ENCODE measurements around the gene C2orf68.
"Not testable (repeated sequence)": the region's sequence is repeated elsewhere in the genome, so short reads cannot be mapped to it uniquely, and the experiment has no call there.

The C2orf68 gene

GRCh38 chr2:85566265-85566664 lies 45.6 kb downstream of the C2orf68 start:
- DNase-seq (ENCODE audit: extremely low spot score): no peak
- ChIA-PET POLR2A (interaction anchor here (1.4 kb wide), 1 partner anchor 28 kb away, joined by 3 read pairs; no protein-coding TSS in a partner anchor), CTCF (interaction anchor here (1.4 to 2.9 kb wide), 3 partner anchors 11 to 21 kb away, joined by 5 to 9 read pairs (median 6); partner anchors contain the start of gene VAMP8)
- no peak for TF ChIP-seq CTCF (IDR thresholded peaks at IDR 0.05; ENCODE audit: control extremely low read depth, extremely low read depth, low read depth, missing control alignments)

- ChIA-PET CTCF (interaction anchor here (6.2 kb wide), 1 partner anchor 14 kb away, joined by 55 read pairs; no protein-coding TSS in a partner anchor), POLR2A (no interaction called here)
- DNase-seq (ENCODE audit: extremely low spot score): peak; percentile 47
- TF ChIP-seq CTCF (IDR thresholded peaks at IDR 0.05; ENCODE audit: control extremely low read depth, extremely low read depth, low read depth, missing control alignments): no peak
These were observed 47.7 kb downstream of the C2orf68 start for GRCh38 chr2:85564144-85564563.

GRCh38 chr2:85561280-85562212 lies 50.3 kb downstream of the C2orf68 start, which contains the start of gene GGCX:
TSS of gene GGCX (minus strand) at chr2:85561493. CDS start at chr2:85561428, 65 bp downstream.
- DNase-seq (ENCODE audit: extremely low spot score): peak; percentile 96
- ChIA-PET CTCF (interaction anchor here (1.0 to 6.2 kb wide), 4 partner anchors 11 to 141 kb away, joined by 3 to 55 read pairs (median 4); partner anchors contain the start of gene TMEM150A), POLR2A (interaction anchor here (0.6 to 2.6 kb wide), 8 partner anchors 9 to 890 kb away, joined by 3 to 17 read pairs (median 8); partner anchors contain the start of genes MAT2A and RNF181)
- no peak for TF ChIP-seq CTCF (IDR thresholded peaks at IDR 0.05; ENCODE audit: control extremely low read depth, extremely low read depth, low read depth, missing control alignments)

- no peak for TF ChIP-seq CTCF (IDR thresholded peaks at IDR 0.05; ENCODE audit: control extremely low read depth, extremely low read depth, low read depth, missing control alignments)
- POLR2A ChIA-PET: interaction anchor here (0.6 to 2.6 kb wide), 6 partner anchors 9 to 891 kb away, joined by 3 to 17 read pairs (median 8); partner anchors contain the start of genes MAT2A and RNF181
- peak; percentile 20 for DNase-seq (ENCODE audit: extremely low spot score)
- CTCF ChIA-PET: interaction anchor here (1.0 to 6.2 kb wide), 4 partner anchors 11 to 140 kb away, joined by 3 to 55 read pairs (median 4); partner anchors contain the start of gene TMEM150A
These were observed 51.0 kb downstream of the C2orf68 start for GRCh38 chr2:85560812-85561279.

GRCh38 chr2:85560403-85560726 lies 51.5 kb downstream of the C2orf68 start:
- CTCF ChIA-PET: interaction anchor here (1.0 to 6.2 kb wide), 4 partner anchors 10 to 140 kb away, joined by 3 to 55 read pairs (median 4); partner anchors contain the start of gene TMEM150A

GRCh38 chr2:85558160-85558559 lies 53.7 kb downstream of the C2orf68 start:
- no peak for TF ChIP-seq CTCF (IDR thresholded peaks at IDR 0.05; ENCODE audit: control extremely low read depth, extremely low read depth, low read depth, missing control alignments)
- no peak for DNase-seq (ENCODE audit: extremely low spot score)
- ChIA-PET POLR2A (interaction anchor here (12.1 kb wide), 1 partner anchor 15 kb away, joined by 198 read pairs; the partner anchor contains the start of gene MAT2A), CTCF (interaction anchor here (2.1 to 14.1 kb wide), 3 partner anchors 8 to 138 kb away, joined by 12 to 180 read pairs (median 55); partner anchors contain the start of gene MAT2A)

More at GRCh38 chr2:85560403-85560726, 51.5 kb downstream of the C2orf68 start:
- POLR2A ChIA-PET: interaction anchor here (1.3 to 2.6 kb wide), 4 partner anchors 8 to 22 kb away, joined by 8 to 17 read pairs (median 10); partner anchors contain the start of gene MAT2A
- DNase-seq (ENCODE audit: extremely low spot score): not testable (repeated sequence)

Measured in GM10248 (cell line).